NOMO-1 treated with dmso at 0.1 percent for 144 hours (cell line): ENCODE measurements around the gene ZNF534.
"Not testable (repeated sequence)": the region's sequence is repeated elsewhere in the genome, so short reads cannot be mapped to it uniquely, and the experiment has no call there.

Experiments
- DNase-seq: peaks from one replicate; lab custom pipeline; 2025; ENCODE audit not compliant: unreplicated experiment; lab: John Stamatoyannopoulos, UW

Gene ZNF534

GRCh38 chr19:52494518-52494917, 65.6 kb downstream of the ZNF534 start:
- no peak for DNase-seq

DNA sequence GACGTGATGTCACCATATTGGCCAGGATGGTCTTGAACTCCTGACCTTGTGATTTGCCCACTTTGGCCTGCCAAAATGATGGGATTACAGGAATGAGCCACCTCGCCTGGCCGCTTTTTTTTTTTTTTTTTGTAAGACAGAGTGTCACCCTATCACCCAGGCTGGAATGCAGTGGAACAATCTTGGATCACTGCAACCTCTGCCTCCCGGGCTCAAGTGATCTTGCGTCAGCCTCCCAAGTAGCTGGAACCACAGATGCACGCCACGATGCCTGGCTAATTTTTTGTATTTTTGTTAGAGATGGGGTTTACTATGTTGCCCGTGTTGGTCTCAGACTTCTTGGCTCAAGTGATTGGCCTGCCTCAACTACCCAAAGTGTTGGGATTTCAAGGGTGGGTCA, 69.6 kb downstream of the ZNF534 start:
- DNase-seq, result no peak

- not testable (repeated sequence) for DNase-seq
Measured at GRCh38 chr19:52500474-52500873, 71.5 kb downstream of the ZNF534 start.

GRCh38 chr19:52500991-52501390, 72.0 kb downstream of the ZNF534 start:
- DNase-seq, result not testable (repeated sequence)
